HT-29 (cell line): ENCODE data around the gene SPART. TPM values are rescaled to one million over a fixed set of nuclear protein-coding genes. Genes with fewer than 3 reads are reported as not detected.

Experiments
- DNase-seq: peaks from one replicate; pipeline ENCODE4 v3.0.0-alpha.2; 2015; ENCODE audit warnings: low spot score
- total RNA-seq: library from RNA; depleted of rRNA; stranded (reverse); fragments of >200 nt; shearing (Covaris generic); gene quantifications from 2 replicates; pipeline ENCODE4 v1.2.3, GENCODE V29; 2014; rRNA removed

SPART gene, protein sequence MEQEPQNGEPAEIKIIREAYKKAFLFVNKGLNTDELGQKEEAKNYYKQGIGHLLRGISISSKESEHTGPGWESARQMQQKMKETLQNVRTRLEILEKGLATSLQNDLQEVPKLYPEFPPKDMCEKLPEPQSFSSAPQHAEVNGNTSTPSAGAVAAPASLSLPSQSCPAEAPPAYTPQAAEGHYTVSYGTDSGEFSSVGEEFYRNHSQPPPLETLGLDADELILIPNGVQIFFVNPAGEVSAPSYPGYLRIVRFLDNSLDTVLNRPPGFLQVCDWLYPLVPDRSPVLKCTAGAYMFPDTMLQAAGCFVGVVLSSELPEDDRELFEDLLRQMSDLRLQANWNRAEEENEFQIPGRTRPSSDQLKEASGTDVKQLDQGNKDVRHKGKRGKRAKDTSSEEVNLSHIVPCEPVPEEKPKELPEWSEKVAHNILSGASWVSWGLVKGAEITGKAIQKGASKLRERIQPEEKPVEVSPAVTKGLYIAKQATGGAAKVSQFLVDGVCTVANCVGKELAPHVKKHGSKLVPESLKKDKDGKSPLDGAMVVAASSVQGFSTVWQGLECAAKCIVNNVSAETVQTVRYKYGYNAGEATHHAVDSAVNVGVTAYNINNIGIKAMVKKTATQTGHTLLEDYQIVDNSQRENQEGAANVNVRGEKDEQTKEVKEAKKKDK
- not detected in 2 replicates for total RNA-seq

DNA sequence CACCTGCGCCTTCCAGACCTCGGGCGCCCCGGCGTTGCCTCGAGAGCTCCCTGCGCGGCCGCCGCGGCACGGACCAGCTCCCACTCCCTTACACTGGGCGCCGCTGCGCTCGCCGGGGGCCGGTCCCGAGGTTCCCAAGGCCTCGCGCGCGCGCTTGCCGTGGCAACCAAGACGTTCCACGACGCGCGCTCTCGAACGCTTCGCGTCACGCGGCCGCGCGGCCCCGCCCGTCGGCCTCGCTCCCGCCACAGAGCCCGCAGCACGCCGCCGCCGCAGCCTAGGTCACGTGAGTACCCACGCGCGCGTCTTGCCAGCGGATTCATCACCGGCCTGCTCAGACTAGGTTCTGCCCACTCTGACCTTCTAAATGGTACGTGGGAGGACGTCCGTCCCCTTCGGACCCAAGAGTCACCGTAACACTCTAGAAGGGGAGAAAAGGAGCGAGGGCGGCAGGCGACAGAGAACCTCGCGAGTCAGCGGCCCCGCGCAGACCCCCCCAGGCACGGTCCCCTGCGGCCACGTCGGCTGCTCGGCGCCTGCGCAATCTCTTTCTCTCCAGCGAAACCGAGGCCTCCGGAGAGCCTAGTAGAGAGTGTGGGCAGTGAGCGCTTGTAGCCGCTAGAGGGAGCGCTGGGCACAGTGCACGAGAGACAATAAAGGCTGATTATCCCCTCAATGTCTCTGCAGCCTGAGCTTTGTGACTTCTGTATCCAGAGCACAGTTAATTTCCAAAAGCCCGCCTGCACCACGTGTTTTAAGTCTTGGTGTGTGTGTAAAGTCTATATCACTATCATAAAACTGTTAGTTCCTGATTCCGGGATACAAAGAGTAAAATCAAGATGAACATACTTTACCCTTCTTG is at the start of gene SPART:
SPART (minus strand) TSS at position 173 of the 862 bp plus-strand sequence. CDS start 10,564 bp downstream, outside the sequence.
- peak; percentile 79 for DNase-seq

DNA sequence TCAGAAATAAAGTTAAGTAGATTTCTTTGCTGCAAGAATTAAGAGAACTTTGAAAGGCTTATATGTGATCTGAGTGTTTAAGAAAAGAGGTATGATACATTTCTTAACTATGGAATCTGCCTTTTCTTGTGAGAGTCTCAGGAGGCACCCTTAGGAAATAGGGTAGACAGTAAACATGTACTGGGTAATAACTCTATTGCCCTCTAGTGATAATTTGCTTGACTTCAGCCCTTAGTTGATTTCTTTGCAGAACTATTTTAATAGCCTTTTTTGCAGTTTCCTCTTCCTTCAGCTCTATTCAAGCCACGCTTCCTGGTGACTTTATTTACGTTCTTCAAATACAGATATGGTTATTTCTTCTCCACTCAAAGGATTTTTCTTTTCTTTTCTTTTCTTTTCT is 49.1 kb upstream of the SPART start:
- peak; percentile 37 for DNase-seq

DNA sequence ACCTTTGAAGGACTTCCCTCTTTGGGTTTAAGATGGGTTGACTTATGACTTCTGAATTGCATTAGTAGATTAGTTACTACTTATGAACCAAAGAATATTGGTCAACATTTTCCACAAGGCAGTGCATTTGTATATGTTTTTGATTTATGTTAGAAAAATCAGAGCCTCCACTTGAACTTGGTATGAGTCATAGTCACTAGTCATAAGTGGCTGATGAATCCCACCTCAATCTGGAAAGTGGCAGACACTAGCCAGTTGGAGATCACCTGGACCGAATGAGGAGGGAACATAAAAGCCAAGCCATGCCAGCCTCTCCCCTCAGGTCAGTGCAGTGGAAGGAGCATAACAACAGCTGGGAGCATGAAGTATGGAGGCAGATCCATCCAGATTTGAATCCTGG is 39.3 kb upstream of the SPART start:
- no peak for DNase-seq

DNA sequence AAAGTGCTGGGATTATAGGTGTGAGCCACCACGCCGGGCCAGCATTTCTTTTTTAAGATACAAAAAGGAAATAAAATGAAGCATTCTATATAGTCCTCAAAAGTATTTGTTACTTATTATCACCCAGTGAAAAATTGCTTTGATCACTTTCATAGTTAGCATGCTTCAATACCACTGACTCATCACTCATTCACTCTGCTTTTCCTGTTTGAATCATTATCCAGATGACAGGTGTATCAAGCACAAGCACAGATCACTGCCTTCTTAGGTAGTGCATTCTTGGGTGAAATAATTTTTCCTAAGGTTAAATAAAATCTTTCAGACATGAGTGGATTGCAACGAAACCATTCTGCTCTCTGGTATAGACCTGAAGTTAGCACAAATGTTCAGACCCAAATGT is 35.8 kb upstream of the SPART start:
- no peak for DNase-seq

DNA sequence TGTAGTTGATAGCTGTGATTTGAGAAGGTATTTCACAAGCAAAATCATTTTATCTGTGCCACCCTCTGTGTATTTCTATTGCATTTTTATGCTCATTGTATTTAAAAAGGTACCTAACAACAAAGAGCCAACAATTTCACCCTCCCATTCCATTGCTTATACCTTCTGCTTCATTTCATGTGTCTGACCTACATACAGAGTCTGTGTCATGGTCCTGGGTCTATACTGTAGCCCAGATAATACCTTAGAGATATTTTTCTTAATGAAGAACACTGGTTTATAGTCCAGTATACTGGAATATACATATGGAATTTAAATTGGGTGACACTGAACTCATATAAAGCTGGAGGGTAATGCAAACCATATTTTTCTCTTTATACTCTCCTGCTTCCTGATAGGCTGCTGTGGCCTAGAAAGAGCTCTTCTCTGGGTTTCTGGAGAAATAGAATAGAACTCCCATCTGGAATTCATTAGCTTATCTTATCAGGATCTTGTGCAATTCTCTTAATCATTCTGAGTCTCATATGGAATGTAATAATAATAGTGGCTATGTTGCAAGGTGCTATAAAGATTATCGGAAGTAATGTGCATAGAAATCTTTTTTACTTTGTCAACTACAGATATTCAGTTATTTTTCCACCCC is 31.8 kb upstream of the SPART start:
- no peak for DNase-seq

DNA sequence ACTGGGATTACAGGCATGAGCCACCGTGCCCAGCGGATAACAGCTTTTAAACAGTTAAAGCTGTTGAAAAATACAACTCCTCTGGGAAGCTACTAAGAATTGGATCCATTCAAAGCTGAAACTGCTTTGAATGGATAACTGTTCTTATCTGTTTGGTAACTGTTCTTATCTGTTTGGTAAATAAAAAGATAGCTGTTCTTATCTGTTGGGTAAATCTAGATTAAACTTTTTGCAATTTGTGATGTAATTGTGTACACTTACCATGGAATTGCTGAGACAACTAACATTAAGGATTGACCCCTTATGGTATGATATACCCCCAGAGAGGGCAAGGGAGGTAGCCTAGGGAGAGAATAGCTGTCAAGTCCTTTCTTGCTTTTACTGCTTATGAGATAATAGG is 27.9 kb upstream of the SPART start:
- no peak for DNase-seq

DNA sequence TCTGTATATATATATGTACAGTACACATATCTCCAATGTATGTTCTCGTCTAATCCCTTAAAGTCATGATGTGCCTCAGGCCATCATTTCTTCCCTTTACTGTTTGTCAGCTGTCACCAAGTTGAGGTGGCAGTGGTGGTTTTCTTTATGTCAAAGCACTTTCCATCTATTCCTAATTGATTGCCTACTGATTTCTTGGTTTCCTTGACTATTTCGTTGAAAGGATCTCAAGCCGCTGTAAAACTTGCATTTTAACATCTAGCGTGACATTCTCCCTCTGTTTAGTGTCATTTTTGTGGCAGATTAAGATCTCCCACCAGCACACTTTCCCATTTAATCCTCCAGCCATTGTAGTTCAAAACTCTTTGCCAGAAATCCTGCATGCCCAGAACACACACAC is 25.0 kb upstream of the SPART start:
- DNase-seq, result no peak

DNA sequence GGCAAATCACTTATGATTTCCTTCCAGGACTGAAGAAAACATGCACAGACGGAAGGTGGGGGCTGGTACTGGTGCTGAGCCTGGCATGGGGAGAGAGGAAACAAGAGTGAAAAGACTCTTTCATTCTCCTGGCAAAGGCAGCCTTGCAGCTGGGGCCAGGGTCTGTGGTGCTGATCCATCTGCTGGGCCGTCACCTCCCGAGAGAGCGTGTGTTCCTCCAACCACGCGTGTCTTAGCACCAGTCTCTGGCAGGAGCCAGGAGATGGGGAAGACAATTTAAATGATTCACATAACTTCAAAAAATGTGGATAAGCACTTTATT is 23.9 kb upstream of the SPART start:
- DNase-seq, result no peak

DNA sequence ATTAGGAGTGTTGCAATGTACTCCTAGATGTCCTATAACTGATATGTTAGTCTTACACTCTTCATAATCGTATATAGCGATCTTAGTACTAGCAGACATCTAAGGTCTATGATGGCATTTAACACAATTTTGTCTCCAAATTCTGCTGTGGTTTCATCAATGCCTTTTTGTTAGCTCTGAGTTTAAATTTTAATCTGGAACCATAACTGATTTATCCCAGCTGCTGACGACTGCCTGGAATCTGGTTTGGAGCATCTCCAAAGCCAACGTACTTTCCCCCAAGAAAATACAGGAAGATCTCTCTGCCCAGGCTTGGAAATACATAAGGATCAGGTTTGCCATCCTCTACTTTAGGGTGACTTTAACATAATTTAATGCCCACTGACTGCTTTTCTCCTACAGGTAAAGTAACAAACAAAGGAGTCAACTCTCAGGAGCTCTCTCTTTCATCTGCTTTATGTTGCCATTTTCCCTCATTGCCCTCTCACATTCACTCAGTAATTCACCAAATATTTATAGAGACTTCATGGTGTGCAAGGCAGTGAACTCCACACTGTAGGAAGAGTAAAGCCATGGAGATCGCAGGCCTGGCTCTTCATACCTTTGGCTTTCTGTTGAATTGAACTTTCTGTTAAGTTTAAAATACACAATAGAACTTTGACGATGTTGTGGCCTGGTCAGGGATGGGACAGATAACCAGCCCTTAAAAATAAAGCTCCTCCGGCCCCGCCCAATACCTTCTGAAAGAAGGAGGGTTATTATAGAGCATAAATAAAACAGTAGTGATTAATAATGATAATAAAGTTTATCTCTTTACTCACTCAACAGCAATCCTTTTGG is 23.3 kb upstream of the SPART start:
- no peak for DNase-seq

DNA sequence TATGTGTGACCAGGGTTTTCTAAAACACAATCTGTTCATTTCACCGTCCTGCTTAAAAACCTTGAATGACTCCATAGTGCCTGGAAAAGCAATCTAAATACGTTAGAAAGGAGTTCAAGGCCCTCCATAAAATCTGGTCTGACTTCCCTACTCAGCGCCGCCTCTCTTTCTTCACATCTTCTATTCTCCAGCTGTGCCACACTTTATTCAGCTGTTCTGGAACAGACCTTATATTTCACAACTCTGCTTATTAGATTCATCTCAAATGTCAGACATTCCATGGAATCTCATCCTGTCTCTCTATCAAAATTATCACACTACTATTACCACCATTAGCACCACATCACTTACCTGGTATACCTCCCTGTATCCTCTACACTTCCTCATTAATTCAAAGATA is 19.8 kb upstream of the SPART start:
- DNase-seq, result no peak

DNA sequence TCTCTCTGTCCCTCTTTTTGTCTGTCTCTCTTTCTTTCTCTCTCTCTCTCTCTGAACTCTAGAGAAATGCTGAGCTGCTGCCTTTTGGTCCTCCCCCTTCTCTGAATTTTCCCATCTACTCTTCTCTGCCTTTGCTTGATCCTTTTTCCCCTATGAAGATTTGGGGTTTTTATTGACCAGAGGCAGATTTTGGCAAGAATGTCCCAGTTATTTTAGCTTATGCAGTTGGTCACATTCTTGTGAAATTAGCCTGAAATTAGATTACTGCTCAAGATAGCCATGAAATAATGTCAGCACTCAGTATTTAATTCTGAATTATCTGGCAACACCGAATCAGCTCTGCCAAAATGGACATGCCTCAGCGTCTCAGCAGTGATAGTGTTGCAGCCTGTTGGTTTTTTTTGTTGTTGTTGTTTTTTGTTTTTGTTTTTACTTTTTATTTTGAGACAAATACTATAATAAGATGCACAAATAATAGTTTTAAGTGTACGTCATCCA is 17.2 kb upstream of the SPART start:
- no peak for DNase-seq

DNA sequence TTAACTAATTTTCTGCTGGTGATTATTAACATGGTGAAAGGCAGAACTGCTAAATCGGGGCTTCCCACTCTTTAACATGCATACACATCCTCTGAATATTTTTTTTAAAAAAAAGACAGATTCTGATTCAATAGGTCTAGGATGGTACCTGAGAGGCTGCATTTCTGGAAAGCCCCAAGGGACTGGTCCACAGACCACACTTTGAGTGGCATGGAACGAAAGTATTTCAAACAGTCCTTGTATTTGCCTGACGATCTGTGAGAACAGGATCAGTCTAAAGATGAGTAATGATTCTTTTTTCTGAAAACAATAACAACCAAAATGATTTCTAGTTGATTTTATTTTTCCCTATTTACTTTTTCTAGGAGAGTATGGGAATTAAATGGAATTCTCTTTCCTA is 16.7 kb upstream of the SPART start:
- DNase-seq, result no peak

DNA sequence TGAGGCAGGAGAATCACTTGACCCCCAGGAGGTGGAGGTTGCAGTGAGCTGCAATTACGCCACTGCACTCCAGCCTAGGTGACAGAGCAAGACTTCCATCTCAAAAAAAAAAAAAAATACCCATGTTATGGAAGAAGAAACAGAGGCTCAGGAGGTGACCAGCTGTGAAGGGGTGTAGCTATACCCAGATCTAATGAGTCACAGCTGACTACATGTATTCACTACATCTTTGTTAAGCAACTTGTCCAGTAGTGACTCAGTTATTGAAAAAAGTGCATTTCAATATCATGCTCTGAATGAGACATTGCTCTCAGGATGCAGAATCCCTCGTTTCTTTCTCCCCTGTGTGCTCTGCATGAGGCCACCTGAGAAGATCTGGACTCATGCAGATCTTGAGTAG is 16.1 kb upstream of the SPART start:
- DNase-seq, result no peak

DNA sequence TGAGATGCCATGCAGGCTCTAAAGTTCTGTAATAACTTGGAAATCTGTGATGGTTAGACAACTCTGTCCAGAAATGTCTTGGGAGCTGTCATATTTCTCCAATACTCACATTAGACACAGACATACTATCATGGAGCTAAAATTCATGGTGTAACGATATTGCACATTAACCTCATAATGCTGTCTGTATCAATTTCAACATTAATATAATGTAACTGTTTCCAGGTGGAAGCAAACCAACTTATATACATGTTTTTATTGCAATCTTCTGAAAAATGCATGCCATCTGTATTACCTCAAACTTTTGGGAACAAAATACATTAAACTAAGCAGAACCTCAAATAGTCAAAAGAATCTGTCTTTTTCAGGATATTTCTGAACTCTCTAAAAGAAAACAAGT is 14.7 kb upstream of the SPART start:
- DNase-seq, result no peak

DNA sequence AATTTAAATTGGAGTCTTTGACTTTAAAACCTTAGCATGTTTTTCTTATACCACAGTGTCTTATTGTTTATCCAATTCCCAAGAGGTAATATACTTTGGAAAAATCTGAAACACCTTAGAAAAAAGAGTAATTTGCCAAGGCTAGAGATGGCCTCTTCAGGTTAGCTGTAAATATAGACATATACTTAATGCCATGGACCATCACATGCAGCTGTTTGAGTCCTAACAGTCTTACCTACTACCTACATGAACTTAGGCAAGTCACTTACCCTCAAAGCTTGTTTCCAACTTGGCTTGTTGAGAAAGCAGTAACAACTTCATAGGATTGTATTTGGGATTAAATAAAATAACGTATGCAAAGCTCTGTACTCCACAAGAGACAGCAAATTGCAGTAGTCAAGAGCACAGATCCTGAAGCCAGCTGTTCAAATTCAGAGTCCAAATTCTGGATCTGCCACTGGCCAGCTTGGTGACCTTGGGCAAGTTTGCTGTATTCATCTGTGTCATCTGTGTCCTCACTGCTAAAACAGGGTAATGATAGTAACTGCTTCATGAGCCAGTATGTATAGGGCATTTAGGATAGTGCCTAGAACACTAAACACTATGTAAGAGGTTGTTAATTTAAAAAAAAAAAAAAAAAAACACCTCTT is 13.2 kb upstream of the SPART start:
- DNase-seq, result no peak

DNA sequence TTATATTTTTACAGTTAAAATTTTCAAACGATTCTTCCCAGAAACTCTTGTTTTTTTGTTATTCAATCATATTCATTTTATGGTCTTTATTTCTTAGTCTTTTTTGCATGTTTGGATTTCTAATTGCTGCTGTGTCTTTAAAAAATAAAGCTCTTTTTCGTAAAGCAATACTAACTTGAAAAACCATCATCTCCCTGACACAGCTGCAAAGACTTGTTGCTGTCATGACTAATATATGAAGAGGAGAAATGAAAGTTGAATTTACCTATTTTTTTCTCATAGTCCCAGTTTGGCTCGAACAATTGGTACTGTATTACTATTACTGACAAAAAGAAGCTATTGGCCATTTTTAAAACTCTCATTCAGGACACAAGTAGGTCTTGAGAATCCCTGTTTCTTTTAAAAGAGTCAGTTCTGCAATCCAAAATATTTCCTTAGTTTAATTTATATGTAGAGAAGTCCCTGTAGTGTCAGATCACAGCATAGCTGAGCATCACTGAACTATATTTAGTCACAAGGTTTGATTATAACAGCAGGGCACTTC is 12.1 kb upstream of the SPART start:
- DNase-seq, result no peak

DNA sequence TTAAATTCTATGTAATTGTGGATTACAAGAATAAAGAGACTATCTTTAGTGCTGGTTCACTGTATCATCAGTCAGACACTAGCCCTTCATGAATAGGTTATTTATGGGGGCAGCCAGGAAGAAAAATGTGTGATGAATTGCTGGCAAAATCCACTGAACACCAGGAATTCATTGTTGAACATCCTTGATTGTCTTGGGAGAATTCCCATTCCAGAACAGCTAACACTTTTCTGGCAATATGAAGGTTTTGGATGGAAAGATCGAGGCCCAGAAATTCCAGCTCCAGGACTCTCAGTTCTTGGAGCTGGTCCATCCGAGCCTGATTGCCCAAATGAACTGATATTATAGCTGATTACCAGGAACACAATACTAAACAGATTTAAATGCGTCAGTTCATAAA is 11.5 kb upstream of the SPART start:
- no peak for DNase-seq

DNA sequence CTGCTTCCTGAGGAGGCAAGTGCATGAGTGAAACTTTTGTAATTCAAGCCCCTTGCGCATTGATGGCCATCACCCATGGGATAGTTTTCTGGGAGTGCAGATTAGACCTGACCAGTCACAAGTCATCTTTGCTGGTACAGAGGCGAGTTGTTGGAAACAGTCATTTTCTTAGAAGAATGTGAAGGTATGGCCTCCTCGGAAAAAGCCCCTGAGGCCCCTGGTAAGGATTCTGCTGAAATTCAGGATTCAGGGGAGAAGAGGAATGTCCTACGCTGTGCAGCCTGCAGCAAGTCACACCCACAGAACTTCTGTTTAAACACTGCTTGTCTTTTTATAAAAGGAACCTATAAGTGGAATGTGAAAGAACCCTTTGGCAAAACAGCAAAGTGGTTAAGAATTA is 11.0 kb upstream of the SPART start:
- DNase-seq, result no peak

DNA sequence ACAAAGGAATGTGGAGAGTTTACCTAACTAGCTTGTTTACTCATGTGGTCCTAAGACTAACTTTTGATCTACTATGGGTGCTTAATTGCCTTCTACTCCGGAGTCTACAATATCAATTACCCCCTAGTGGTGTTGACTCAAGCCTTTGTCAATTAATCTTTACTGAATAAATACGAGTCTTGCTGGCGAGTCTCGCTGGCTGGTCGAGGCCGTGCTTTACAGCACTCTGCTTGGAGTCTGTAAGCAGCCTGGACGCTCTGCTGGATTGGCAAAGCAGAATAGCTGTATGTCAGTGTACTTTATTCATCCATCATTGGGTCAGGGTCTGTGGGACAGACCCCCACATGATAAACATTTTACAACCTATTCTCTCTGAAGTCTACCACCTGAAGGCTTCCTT is 9.9 kb upstream of the SPART start:
- DNase-seq, result no peak

DNA sequence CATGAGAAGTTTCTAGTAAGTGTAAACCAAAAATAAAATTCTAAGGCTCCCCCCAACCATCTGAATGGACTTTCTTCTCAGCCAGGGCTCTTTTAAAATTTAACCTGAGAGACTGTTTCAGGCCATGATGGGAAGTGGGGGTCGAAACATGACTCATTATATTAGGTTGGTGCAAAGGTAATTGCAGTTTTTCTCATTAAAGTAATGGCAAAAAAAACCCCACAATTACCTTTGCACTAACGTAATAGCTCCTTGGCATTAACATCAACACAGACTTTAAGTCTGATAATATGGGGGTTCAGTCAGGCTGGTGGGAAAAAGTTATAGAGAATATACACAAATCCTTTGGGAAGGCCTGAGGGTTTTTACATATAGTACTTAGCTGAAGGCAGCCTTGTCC is 9.4 kb upstream of the SPART start:
- no peak for DNase-seq
